CD4-positive, alpha-beta memory T cell (primary cell): ENCODE measurements around the gene CDRT15L2. TPM values are rescaled to one million over a fixed set of nuclear protein-coding genes. Genes with fewer than 3 reads are reported as not detected.
"Not testable (repeated sequence)": the region's sequence is repeated elsewhere in the genome, so short reads cannot be mapped to it uniquely, and the experiment has no call there.

Experiments
- CTCF ChIA-PET: fragments of 350-600 bp; sonication (Branson Sonifier 250); formaldehyde crosslinking; loops from one replicate; lab custom pipeline; 2021; ENCODE audit warnings: inconsistent platforms; ENCODE audit not compliant: partially characterized antibody; lab: Charles Lee
- POLR2A ChIA-PET: fragments of 350-600 bp; sonication (Branson Sonifier 250); formaldehyde crosslinking; loops from one replicate; lab custom pipeline; 2021; ENCODE audit not compliant: partially characterized antibody; lab: Charles Lee
- DNase-seq, 5 donors: peaks; one replicate each; pipeline versions ENCODE4 v3.0.0 to v3.0.0-alpha.2; 2020 to 2022; ENCODE audit warnings: mixed read lengths in 1 of 5
- H3K27ac ChIP-seq: one replicate; pipeline ENCODE4 v1.7.0; 2013; ENCODE audit warnings: low read depth, low read length
- H3K27me3 ChIP-seq: 2 replicates; pipeline ENCODE4 v1.7.0; 2013; ENCODE audit warnings: mild to moderate bottlenecking, low read length, moderate library complexity; ENCODE audit not compliant: insufficient read depth
- H3K36me3 ChIP-seq: 2 replicates; pipeline ENCODE4 v1.7.0; 2013; ENCODE audit warnings: mild to moderate bottlenecking, low read length, moderate library complexity; ENCODE audit not compliant: insufficient read depth
- H3K4me1 ChIP-seq: 2 replicates; pipeline ENCODE4 v1.7.0; 2013; ENCODE audit warnings: mild to moderate bottlenecking, low read length, moderate library complexity; ENCODE audit not compliant: insufficient read depth
- H3K4me3 ChIP-seq, 2 donors: one replicate each; pipeline ENCODE4 v1.7.0; 2013; ENCODE audit warnings: low read length in 2 of 2, mild to moderate bottlenecking in 1 of 2
- H3K9me3 ChIP-seq, 2 donors: one replicate each; pipeline ENCODE4 v1.7.0; 2013; ENCODE audit warnings: low read length in 2 of 2, control low read depth in 1 of 2; ENCODE audit not compliant: control insufficient read depth in 1 of 2
- H3K27ac Mint-ChIP-seq, 7 donors: one replicate each; pipeline ENCODE4 v1.8.0; 2020 to 2021; ENCODE audit warnings: mixed read lengths in 7 of 7, mild to moderate bottlenecking in 6 of 7, inconsistent platforms in 3 of 7, moderate library complexity in 3 of 7
- H3K27me3 Mint-ChIP-seq, 2 donors: one replicate each; pipeline ENCODE4 v1.8.0; 2020 to 2021; ENCODE audit warnings: mixed read lengths in 2 of 2
- H3K36me3 Mint-ChIP-seq, 2 donors: one replicate each; pipeline ENCODE4 v1.8.0; 2020 to 2021; ENCODE audit warnings: mixed read lengths in 2 of 2, inconsistent platforms in 1 of 2, mild to moderate bottlenecking in 1 of 2
- H3K4me1 Mint-ChIP-seq, 4 donors: one replicate each; pipeline ENCODE4 v1.8.0; 2020 to 2021; ENCODE audit warnings: mixed read lengths in 4 of 4, mild to moderate bottlenecking in 1 of 4
- H3K4me3 Mint-ChIP-seq, 8 donors: one replicate each; pipeline ENCODE4 v1.8.0; 2020 to 2021; ENCODE audit warnings: mixed read lengths in 8 of 8, mild to moderate bottlenecking in 7 of 8, moderate library complexity in 6 of 8, inconsistent platforms in 3 of 8
- H3K9me3 Mint-ChIP-seq, 8 donors: one replicate each; pipeline ENCODE4 v1.8.0; 2020 to 2021; ENCODE audit warnings: mixed read lengths in 8 of 8, mild to moderate bottlenecking in 5 of 8, inconsistent platforms in 3 of 8, moderate library complexity in 1 of 8
- intact Hi-C: fragments of 100-400 bp; cut with micrococcal nuclease; formaldehyde crosslinking; loops from one replicate; pipeline ENCODE4 v1.15.1; 2023
- polyA plus RNA-seq, 2 donors: library from polyadenylated mRNA; unstranded; fragments of 300-500 nt; fragmentation: Illumina TruSeq; gene quantifications; one replicate each; pipeline ENCODE4 v1.2.3, GENCODE V29; 2021
- total RNA-seq, 2 experiments: library from RNA; stranded (reverse); gene quantifications; one replicate each; pipeline ENCODE4 v1.2.3, GENCODE V29; 2021

CDRT15L2 gene
- total and polyA plus RNA-seq, 4 experiments from 2014 or later: not detected

GRCh38 chr17:20562587-20562986 is 16.9 kb upstream of the CDRT15L2 start:
- ChIA-PET CTCF (no interaction called here), POLR2A (no interaction called here)
- Mint-ChIP-seq H3K4me1 (no peaks in the 10 kb centered on the region), H3K36me3 (no peaks in the 10 kb centered on the region), H3K27ac (no peak overlapping the region), H3K4me3 (no peak overlapping the region), H3K27me3 (peaks cover 1 to 3% of the 10 kb centered on the region in 2 donors), H3K9me3 (no peaks in the 10 kb centered on the region)
- no peak for DNase-seq
- Histone ChIP-seq H3K27me3 (no peaks in the 10 kb centered on the region), H3K4me3 (no peak overlapping the region), H3K9me3 (no peaks in the 10 kb centered on the region), H3K27ac (no peak overlapping the region), H3K36me3 (no peaks in the 10 kb centered on the region), H3K4me1 (no peaks in the 10 kb centered on the region)
- intact Hi-C loops: no loop called here

DNA sequence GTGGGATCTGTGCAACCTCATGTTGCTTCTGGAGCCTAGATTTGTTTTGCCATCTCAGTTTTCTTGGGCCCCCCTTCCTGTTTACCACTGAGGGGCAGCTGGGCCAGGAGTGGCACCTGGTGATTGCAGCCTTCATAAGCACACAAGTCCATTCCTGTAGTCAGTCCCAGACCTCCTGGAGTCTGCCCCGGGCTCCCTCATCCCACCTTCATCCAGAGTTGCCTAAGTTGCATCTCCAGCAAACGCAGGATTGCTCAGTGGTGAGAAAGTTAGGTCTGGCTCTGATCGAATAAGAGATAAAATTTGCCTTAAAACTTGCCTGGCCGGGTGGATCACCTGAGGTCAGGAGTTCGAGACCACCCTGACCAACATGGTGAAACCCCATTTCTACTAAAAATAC is 14.3 kb upstream of the CDRT15L2 start:
- H3K27me3 ChIP-seq, H3K36me3 ChIP-seq, H3K36me3 Mint-ChIP-seq, H3K9me3 ChIP-seq, intact Hi-C loops, H3K27me3 Mint-ChIP-seq, H3K4me1 Mint-ChIP-seq, H3K27ac ChIP-seq, POLR2A ChIA-PET, H3K27ac Mint-ChIP-seq, CTCF ChIA-PET, H3K4me1 ChIP-seq, H3K4me3 ChIP-seq, H3K9me3 Mint-ChIP-seq, DNase-seq, H3K4me3 Mint-ChIP-seq: not testable (repeated sequence)

DNA sequence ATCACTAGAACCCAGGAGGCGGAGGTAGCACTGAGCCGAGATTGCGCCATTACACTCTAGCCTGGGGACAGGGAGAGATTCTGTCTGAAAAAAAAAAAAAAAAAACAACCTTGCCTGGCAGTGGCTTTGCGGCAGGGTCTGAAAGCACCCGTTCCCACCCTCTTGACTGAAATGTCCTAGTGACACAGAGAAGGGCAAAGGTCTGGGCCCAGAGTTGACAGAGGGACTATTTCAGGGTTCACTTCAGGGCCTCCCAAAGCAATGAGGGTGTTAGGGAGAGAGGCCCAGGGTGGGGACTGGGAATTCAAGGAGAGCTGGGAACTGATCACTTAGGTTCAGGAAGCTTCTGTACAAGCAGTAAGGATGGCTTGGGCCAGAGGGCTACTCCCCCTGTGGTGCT is 13.8 kb upstream of the CDRT15L2 start:
- POLR2A ChIA-PET: no interaction called here
- intact Hi-C loops: no loop called here

GRCh38 chr17:20566736-20567135 is 12.8 kb upstream of the CDRT15L2 start:
- H3K27ac ChIP-seq, POLR2A ChIA-PET, H3K9me3 ChIP-seq, H3K4me1 ChIP-seq, H3K27me3 ChIP-seq, H3K4me3 Mint-ChIP-seq, H3K36me3 ChIP-seq, intact Hi-C loops, H3K9me3 Mint-ChIP-seq, CTCF ChIA-PET, H3K27me3 Mint-ChIP-seq, H3K4me1 Mint-ChIP-seq, H3K27ac Mint-ChIP-seq, H3K4me3 ChIP-seq, DNase-seq, H3K36me3 Mint-ChIP-seq: not testable (repeated sequence)

More for the DNA sequence above, 13.8 kb upstream of the CDRT15L2 start:
- no peak overlapping the region for H3K27ac ChIP-seq
- H3K4me3 ChIP-seq: no peak overlapping the region
- H3K36me3 Mint-ChIP-seq: no peaks in the 10 kb centered on the region
- peaks cover 0 to 1% of the 10 kb centered on the region in 2 donors for H3K27me3 Mint-ChIP-seq
- DNase-seq: no peak
- no peaks in the 10 kb centered on the region for H3K4me1 ChIP-seq
- no peaks in the 10 kb centered on the region for H3K27me3 ChIP-seq
- no peaks in the 10 kb centered on the region for H3K4me1 Mint-ChIP-seq
- H3K9me3 Mint-ChIP-seq: no peaks in the 10 kb centered on the region
- CTCF ChIA-PET: no interaction called here
- no peak overlapping the region for H3K4me3 Mint-ChIP-seq
- H3K27ac Mint-ChIP-seq: no peak overlapping the region
- H3K36me3 ChIP-seq: no peaks in the 10 kb centered on the region
- H3K9me3 ChIP-seq: no peaks in the 10 kb centered on the region

GRCh38 chr17:20567421-20567820 is 12.1 kb upstream of the CDRT15L2 start:
- POLR2A ChIA-PET, H3K27me3 ChIP-seq, H3K9me3 Mint-ChIP-seq, H3K4me1 ChIP-seq, H3K9me3 ChIP-seq, H3K27ac ChIP-seq, DNase-seq, CTCF ChIA-PET, H3K4me3 Mint-ChIP-seq, H3K27ac Mint-ChIP-seq, H3K36me3 Mint-ChIP-seq, H3K4me3 ChIP-seq, H3K36me3 ChIP-seq, intact Hi-C loops, H3K27me3 Mint-ChIP-seq, H3K4me1 Mint-ChIP-seq: not testable (repeated sequence)

GRCh38 chr17:20568604-20569003 is 10.9 kb upstream of the CDRT15L2 start:
- H3K4me1 Mint-ChIP-seq, H3K4me3 ChIP-seq, H3K36me3 ChIP-seq, intact Hi-C loops, H3K36me3 Mint-ChIP-seq, H3K27ac Mint-ChIP-seq, H3K9me3 ChIP-seq, H3K4me3 Mint-ChIP-seq, H3K27me3 Mint-ChIP-seq, CTCF ChIA-PET, H3K9me3 Mint-ChIP-seq, H3K27me3 ChIP-seq, H3K4me1 ChIP-seq, H3K27ac ChIP-seq, POLR2A ChIA-PET: not testable (repeated sequence)
- peak in 1 of 5 donors; percentile 33 for DNase-seq

DNA sequence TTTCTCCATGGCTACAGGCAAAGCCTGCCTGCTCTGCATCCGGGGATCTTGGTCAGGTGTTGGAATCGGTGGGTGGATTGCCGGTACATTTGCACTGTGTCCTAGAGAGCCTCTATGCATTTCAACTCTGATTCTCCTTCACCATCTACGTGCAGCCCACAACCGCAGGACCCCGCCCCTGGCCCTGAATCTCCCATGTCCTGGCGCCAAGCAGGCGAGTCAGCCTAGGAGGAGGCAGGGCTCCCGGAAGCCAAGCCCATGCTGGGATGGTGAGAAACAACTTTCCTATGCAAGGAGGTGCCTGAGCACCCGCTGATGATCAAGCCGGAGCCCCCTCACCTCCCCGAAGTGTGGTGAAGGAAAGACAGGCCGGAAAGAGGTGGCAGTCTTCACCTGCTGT is 7.9 kb upstream of the CDRT15L2 start:
- H3K9me3 ChIP-seq, DNase-seq, H3K36me3 ChIP-seq, H3K27ac Mint-ChIP-seq, H3K4me1 ChIP-seq, H3K36me3 Mint-ChIP-seq, CTCF ChIA-PET, H3K27me3 Mint-ChIP-seq, H3K9me3 Mint-ChIP-seq, POLR2A ChIA-PET, H3K4me1 Mint-ChIP-seq, H3K27me3 ChIP-seq, H3K4me3 ChIP-seq, H3K4me3 Mint-ChIP-seq, H3K27ac ChIP-seq, intact Hi-C loops: not testable (repeated sequence)

GRCh38 chr17:20573216-20573615 is 6.3 kb upstream of the CDRT15L2 start:
- H3K4me3 ChIP-seq, H3K9me3 Mint-ChIP-seq: not testable (repeated sequence)

More at GRCh38 chr17:20573216-20573615, 6.3 kb upstream of the CDRT15L2 start:
- H3K4me1 Mint-ChIP-seq, H3K27me3 Mint-ChIP-seq, H3K36me3 Mint-ChIP-seq, POLR2A ChIA-PET, H3K27ac ChIP-seq, H3K4me1 ChIP-seq, H3K27ac Mint-ChIP-seq, H3K9me3 ChIP-seq, intact Hi-C loops, DNase-seq, H3K4me3 Mint-ChIP-seq, H3K27me3 ChIP-seq, CTCF ChIA-PET, H3K36me3 ChIP-seq: not testable (repeated sequence)
